ENCODE results near the gene ZNF121. TPM values are rescaled to one million over a fixed set of nuclear protein-coding genes. Genes with fewer than 3 reads are reported as not detected.
"Not testable (repeated sequence)": the region's sequence is repeated elsewhere in the genome, so short reads cannot be mapped to it uniquely, and the experiment has no call there.

ZNF121 gene
- total RNA-seq, 1 donor from 2014 or later: 18.0 TPM

DNA sequence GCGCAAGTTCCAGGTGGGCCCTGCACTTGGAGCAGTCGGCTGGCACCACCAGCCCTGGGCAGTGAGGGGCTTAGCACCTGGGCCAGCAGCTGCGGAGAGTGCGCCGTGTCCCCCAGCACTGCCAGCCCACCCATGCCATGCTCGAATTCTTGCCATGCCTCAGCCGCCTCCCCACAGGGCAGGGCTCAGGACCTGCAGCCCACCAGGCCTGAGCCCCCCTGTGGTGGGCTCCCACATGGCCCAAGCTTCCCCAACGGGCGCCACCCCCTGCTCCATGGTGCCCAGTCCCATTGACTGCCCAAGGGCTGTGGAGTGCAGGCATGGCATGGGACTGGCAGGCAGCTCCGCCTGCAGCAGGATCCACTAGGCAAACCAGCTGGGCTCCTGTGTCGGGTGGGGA, 36.4 kb downstream of the ZNF121 start:
- Histone ChIP-seq H3K36me3 (no peaks in the 10 kb centered on the region), H3K9me3 (replicated peaks) (no peaks in the 10 kb centered on the region), H3K27ac (replicated peaks) (no peak overlapping the region), H3K4me1 (no peaks in the 10 kb centered on the region), H3K27me3 (ENCODE audit: low read depth) (no peaks in the 10 kb centered on the region), H3K4me3 (no peak overlapping the region)
- intact Hi-C loops (cut with micrococcal nuclease): no loop called here
- no peak for DNase-seq
- TF ChIP-seq, protein P1, sequence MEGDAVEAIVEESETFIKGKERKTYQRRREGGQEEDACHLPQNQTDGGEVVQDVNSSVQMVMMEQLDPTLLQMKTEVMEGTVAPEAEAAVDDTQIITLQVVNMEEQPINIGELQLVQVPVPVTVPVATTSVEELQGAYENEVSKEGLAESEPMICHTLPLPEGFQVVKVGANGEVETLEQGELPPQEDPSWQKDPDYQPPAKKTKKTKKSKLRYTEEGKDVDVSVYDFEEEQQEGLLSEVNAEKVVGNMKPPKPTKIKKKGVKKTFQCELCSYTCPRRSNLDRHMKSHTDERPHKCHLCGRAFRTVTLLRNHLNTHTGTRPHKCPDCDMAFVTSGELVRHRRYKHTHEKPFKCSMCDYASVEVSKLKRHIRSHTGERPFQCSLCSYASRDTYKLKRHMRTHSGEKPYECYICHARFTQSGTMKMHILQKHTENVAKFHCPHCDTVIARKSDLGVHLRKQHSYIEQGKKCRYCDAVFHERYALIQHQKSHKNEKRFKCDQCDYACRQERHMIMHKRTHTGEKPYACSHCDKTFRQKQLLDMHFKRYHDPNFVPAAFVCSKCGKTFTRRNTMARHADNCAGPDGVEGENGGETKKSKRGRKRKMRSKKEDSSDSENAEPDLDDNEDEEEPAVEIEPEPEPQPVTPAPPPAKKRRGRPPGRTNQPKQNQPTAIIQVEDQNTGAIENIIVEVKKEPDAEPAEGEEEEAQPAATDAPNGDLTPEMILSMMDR (IDR thresholded peaks at IDR 0.05; ENCODE audit: borderline replicate concordance): no peak

DNA sequence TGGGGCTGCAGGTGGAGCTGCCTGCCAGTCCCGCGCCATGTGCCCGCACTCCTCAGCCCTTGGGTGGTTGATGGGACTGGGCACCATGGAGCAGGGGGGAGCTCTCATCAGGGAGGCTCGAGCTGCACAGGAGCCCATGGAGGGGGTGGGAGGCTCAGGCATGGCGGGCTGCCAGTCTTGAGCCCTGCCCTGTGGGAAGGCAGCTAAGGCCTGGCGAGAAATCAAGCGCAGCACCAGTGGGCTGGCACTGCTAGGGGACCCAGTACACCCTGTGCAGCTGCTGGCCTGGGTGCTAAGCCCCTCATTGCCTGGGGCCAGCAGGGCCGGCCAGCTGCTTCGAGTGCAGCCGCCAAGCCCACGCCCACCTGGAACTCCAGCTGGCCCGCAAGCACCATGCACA, 43.0 kb downstream of the ZNF121 start:
- H3K4me1 ChIP-seq: peaks cover 33% of the 10 kb centered on the region
- H3K9me3 ChIP-seq (replicated peaks); H3K36me3 ChIP-seq; DNase-seq; H3K27me3 ChIP-seq (ENCODE audit: low read depth); H3K27ac ChIP-seq (replicated peaks); intact Hi-C loops (cut with micrococcal nuclease); H3K4me3 ChIP-seq: not testable (repeated sequence)

DNA sequence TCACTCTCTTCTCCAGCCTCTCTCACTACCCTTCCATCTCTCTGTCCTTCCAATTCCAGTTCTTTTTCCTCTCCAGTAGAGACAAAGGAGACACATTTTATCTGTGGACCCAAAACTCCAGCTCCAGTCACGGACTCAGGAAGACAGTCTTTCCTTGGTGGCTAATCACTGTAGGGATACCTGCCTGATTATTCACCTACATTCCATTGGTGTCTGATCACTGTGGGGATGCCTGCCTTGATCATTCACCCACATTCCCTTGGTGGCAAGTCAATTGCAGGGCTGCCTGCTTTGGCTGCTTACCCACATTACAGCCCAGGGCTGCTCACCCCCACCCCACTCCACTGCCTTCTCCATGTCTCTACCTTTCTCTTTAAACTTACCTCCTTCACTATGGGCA, 44.4 kb downstream of the ZNF121 start:
- H3K27ac ChIP-seq (replicated peaks); H3K4me3 ChIP-seq; H3K27me3 ChIP-seq (ENCODE audit: low read depth); intact Hi-C loops (cut with micrococcal nuclease); DNase-seq: not testable (repeated sequence)
- Histone ChIP-seq H3K9me3 (replicated peaks) (peaks cover 19% of the 10 kb centered on the region), H3K36me3 (peaks cover 21% of the 10 kb centered on the region), H3K4me1 (peaks cover 34% of the 10 kb centered on the region)

DNA sequence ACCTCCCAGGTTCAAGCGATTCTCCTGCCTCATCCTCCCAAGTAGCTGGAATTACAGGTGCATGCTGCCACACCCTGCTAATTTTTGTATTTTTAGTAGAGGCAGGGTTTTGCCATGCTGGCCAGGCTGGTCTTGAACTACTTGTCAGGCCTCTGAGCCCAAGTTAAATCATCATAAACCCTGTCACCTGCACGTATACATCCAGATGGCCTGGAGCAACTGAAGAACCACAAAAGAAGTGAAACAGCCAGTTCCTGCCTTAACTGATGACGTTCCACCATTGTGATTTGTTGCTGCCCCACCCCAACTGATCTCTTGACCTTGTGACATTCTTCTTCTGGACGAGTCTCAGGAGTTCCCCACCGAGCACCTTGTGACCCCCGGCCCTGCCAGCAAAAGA, 45.1 kb downstream of the ZNF121 start:
- Histone ChIP-seq H3K9me3 (replicated peaks) (peaks cover 26% of the 10 kb centered on the region), H3K4me3 (peak overlapping the region; percentile 87), H3K36me3 (peaks cover 28% of the 10 kb centered on the region), H3K27ac (replicated peaks) (peak overlapping the region; percentile 98), H3K4me1 (peaks cover 34% of the 10 kb centered on the region)
- DNase-seq; H3K27me3 ChIP-seq (ENCODE audit: low read depth); intact Hi-C loops (cut with micrococcal nuclease): not testable (repeated sequence)

DNA sequence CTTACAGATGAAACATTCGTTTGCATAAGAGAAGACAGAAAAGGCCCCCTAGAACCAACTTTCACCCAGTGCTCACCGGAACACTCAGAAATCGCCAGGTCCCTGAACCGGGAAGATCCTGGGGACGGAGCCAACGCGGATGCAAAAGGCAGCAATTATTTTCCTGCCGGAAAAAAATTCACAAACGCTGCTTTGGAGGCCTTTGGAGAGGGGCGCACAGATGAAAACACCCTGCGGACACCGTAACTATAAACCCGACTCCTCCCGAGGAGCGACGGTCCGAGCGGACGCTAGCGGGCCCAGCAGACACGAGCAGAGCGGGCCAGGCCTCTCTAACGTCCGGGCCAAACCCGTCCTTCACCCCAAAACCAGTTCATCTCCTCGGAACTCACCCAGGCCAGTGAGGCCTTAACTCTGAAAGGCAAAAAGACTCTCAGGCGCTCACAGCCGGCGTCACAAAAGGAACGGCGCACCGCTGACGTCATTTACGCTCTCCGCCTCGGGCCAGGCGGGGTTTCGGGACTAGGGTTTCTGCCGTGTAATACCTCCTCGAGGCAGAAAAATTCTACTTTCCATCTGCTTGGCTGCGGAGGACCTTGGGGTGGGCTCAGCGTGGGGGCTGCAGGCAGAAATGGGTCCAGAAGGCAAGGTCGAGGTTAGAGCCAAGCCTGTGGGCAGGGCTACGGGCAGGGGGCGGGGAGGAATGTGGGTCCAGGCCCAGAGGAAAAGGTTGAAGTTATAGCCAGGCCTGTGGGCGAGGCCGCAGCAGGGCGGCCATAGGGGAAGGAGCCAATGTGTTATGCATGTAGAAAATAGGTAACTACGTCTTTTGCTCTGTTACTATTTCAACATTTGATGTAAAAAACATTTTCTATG, 45.9 kb downstream of the ZNF121 start, which contains the start of gene ZNF426:
ZNF426 (minus strand) TSS at position 463 of the 876 bp plus-strand sequence. CDS start 2,413 bp downstream, outside the sequence.
- H3K27ac ChIP-seq (replicated peaks): peak within 1 kb of the TSS; percentile 98
- peak; percentile 91 for DNase-seq
- peaks cover 34% of the 10 kb centered on the region for H3K4me1 ChIP-seq
- H3K27me3 ChIP-seq (ENCODE audit: low read depth): no peaks in the 10 kb centered on the region
- intact Hi-C loops (cut with micrococcal nuclease): no loop called here
- H3K9me3 ChIP-seq (replicated peaks): peaks cover 34% of the 10 kb centered on the region
- TF ChIP-seq, protein P1 (IDR thresholded peaks at IDR 0.05; ENCODE audit: borderline replicate concordance): no peak
- peaks cover 36% of the 10 kb centered on the region for H3K36me3 ChIP-seq
- H3K4me3 ChIP-seq: peak within 1 kb of the TSS; percentile 87

DNA sequence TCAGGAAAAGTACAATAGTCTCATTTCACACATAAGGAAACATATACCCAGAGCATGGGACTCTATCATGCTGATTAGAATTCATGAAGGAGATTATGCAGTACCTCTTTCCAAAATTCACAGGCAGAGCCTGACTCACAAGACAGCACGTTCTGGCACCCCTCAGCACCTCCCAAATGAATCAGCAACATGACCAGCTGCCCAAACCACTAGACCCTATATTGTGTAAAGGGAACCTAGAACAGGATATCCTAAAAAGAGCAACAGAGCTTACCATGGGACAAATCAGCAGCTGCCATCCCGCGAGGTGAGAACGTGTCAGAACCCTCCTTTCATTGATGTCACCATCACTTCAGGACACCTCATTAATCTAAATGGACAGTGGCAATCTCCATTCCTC, 48.4 kb downstream of the ZNF121 start:
- Histone ChIP-seq H3K27ac (replicated peaks) (no peak overlapping the region), H3K27me3 (ENCODE audit: low read depth) (no peaks in the 10 kb centered on the region), H3K36me3 (peaks cover 60% of the 10 kb centered on the region), H3K4me1 (peaks cover 34% of the 10 kb centered on the region), H3K4me3 (no peak overlapping the region), H3K9me3 (replicated peaks) (peaks cover 59% of the 10 kb centered on the region)
- TF ChIP-seq, protein P1 (IDR thresholded peaks at IDR 0.05; ENCODE audit: borderline replicate concordance): no peak
- no peak for DNase-seq
- intact Hi-C loops (cut with micrococcal nuclease): no loop called here

DNA sequence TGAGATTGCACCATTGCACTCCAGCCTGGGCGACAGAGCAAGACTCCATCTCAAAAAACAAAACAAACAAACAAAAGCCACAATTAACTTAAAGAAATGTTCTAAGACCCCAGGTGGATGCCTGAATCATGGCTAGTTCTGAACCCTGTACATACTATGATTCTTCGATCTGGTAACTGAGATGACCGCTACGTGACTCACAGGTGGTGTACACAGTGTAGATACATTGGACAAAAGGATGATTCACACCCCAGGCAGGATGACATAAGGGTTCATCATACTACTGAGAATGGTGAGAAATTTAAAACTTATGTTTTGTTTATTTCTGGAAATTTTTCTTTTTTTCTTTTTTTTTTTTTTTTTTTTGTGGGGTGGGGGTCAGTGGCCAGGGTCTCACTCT, 52.4 kb downstream of the ZNF121 start:
- H3K9me3 ChIP-seq (replicated peaks): peaks cover 94% of the 10 kb centered on the region
- no peak overlapping the region for H3K4me3 ChIP-seq
- DNase-seq: no peak
- H3K4me1 ChIP-seq: peaks cover 8% of the 10 kb centered on the region
- H3K27me3 ChIP-seq (ENCODE audit: low read depth): no peaks in the 10 kb centered on the region
- TF ChIP-seq, protein P1 (IDR thresholded peaks at IDR 0.05; ENCODE audit: borderline replicate concordance): no peak
- H3K36me3 ChIP-seq: peaks cover 100% of the 10 kb centered on the region
- intact Hi-C loops (cut with micrococcal nuclease): no loop called here
- H3K27ac ChIP-seq (replicated peaks): no peak overlapping the region
